ENCODE results near the gene SOX8. TPM values are rescaled to one million over a fixed set of nuclear protein-coding genes. Genes with fewer than 3 reads are reported as not detected.

Gene SOX8
- total RNA-seq, 1 donor from 2014 or later: 0.15 TPM

GRCh38 chr16:1018447-1019198 lies 37.1 kb downstream of the SOX8 start:
- Mint-ChIP-seq H3K27ac (ENCODE audit: unreplicated experiment) (no peak overlapping the region), H3K4me3 (ENCODE audit: unreplicated experiment) (no peak overlapping the region), H3K27me3 (ENCODE audit: low read depth) (peaks cover 15% of the 10 kb centered on the region), H3K9me3 (ENCODE audit: low read depth) (no peaks in the 10 kb centered on the region), H3K4me1 (ENCODE audit: low read depth) (no peaks in the 10 kb centered on the region), H3K36me3 (ENCODE audit: low read depth) (no peaks in the 10 kb centered on the region)
- TF ChIP-seq, protein P1, sequence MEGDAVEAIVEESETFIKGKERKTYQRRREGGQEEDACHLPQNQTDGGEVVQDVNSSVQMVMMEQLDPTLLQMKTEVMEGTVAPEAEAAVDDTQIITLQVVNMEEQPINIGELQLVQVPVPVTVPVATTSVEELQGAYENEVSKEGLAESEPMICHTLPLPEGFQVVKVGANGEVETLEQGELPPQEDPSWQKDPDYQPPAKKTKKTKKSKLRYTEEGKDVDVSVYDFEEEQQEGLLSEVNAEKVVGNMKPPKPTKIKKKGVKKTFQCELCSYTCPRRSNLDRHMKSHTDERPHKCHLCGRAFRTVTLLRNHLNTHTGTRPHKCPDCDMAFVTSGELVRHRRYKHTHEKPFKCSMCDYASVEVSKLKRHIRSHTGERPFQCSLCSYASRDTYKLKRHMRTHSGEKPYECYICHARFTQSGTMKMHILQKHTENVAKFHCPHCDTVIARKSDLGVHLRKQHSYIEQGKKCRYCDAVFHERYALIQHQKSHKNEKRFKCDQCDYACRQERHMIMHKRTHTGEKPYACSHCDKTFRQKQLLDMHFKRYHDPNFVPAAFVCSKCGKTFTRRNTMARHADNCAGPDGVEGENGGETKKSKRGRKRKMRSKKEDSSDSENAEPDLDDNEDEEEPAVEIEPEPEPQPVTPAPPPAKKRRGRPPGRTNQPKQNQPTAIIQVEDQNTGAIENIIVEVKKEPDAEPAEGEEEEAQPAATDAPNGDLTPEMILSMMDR (IDR thresholded peaks at IDR 0.05): no peak
- DNase-seq (ENCODE audit: low spot score): no peak

DNA sequence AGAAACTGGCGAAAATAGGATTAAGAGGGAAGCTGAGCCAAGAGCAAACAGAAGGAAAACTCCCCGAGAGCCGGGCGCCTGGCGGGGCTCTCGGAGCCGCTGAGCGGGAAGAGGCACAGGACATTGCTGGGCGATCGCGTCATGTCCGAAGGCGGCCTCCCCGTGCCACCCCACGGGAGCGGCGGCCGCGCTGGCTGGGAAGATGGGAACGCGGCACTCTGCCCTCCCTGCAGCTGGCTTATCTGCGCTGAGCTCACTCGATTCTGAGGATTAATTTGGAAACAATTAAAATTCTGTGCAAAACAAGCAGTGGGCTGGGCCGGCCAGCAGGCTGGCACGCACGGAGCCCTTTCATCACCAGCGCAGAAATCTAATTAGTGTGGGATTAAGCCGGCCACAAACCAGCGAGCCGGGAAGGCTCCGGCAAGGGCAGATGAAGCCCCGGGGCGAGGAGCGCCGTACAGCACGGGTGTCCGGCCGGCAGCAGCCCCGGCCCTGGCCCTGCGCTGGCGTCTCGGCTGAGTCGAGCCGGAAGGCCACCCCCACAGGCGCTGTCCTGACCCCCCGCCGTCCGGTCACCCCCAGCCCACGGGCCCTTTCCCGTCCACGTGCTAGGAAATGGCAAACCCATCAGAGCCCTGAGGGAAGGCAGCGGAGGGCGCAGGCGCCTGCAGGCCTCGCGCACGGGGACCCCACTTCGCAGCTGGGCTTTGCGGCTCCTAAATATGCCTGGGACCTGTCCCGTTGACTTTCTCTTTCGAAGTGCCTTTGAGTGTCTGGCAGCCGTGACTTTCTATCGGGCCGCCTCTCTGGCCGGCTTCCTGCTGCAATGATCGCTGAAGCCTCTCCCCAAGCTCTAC lies 37.9 kb downstream of the SOX8 start:
- no peaks in the 10 kb centered on the region for H3K36me3 Mint-ChIP-seq (ENCODE audit: low read depth)
- H3K27me3 Mint-ChIP-seq (ENCODE audit: low read depth): peaks cover 15% of the 10 kb centered on the region
- no peaks in the 10 kb centered on the region for H3K9me3 Mint-ChIP-seq (ENCODE audit: low read depth)
- no peak for DNase-seq (ENCODE audit: low spot score)
- no peak overlapping the region for H3K27ac Mint-ChIP-seq (ENCODE audit: unreplicated experiment)
- no peaks in the 10 kb centered on the region for H3K4me1 Mint-ChIP-seq (ENCODE audit: low read depth)
- TF ChIP-seq, protein P1 (IDR thresholded peaks at IDR 0.05): no peak
- no peak overlapping the region for H3K4me3 Mint-ChIP-seq (ENCODE audit: unreplicated experiment)

DNA sequence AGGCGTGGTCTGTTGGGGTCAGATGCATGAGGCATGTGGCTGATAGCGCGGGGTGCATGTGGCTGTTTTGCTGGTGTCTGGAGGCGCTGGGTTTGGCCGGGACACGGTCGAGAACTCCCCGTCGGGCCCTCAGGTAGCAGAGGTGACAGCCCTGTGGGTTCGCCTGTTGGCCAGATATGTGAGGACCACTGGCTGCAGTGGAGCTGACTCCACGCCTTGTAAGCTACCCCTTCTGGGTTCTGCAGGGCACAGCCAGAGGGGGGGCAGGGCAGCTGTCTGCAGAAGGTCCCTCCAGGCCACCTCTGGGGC lies 38.5 kb downstream of the SOX8 start:
- Mint-ChIP-seq H3K4me3 (ENCODE audit: unreplicated experiment) (no peak overlapping the region), H3K9me3 (ENCODE audit: low read depth) (no peaks in the 10 kb centered on the region), H3K27me3 (ENCODE audit: low read depth) (peaks cover 18% of the 10 kb centered on the region), H3K36me3 (ENCODE audit: low read depth) (no peaks in the 10 kb centered on the region), H3K27ac (ENCODE audit: unreplicated experiment) (no peak overlapping the region), H3K4me1 (ENCODE audit: low read depth) (no peaks in the 10 kb centered on the region)
- TF ChIP-seq, protein P1 (IDR thresholded peaks at IDR 0.05): no peak
- no peak for DNase-seq (ENCODE audit: low spot score)

DNA sequence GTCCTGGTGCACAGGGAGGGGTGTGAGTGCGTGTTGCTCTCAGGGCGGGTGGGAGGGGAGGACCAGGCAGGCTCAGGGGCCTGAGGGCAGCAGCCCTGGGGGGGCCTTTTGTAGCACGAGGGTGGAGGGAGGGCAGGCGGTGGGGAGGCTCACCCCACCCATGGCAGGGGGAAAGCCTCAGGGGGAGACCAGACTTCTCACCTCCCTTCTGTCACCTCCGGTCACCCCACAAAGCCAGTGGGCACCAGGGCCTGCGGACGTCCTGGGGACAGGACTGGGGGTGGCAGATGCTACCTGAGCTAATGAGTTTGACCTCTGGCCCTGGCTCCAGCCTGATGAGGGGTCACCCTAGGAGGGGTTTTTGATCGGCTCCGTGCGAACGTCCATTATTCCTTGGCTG lies 39.0 kb downstream of the SOX8 start:
- peaks cover 18% of the 10 kb centered on the region for H3K27me3 Mint-ChIP-seq (ENCODE audit: low read depth)
- no peak overlapping the region for H3K4me3 Mint-ChIP-seq (ENCODE audit: unreplicated experiment)
- H3K36me3 Mint-ChIP-seq (ENCODE audit: low read depth): no peaks in the 10 kb centered on the region
- no peak overlapping the region for H3K27ac Mint-ChIP-seq (ENCODE audit: unreplicated experiment)
- H3K4me1 Mint-ChIP-seq (ENCODE audit: low read depth): no peaks in the 10 kb centered on the region
- no peak for DNase-seq (ENCODE audit: low spot score)
- TF ChIP-seq, protein P1 (IDR thresholded peaks at IDR 0.05): no peak
- no peaks in the 10 kb centered on the region for H3K9me3 Mint-ChIP-seq (ENCODE audit: low read depth)

GRCh38 chr16:1021553-1022160 lies 40.1 kb downstream of the SOX8 start:
- no peak for DNase-seq (ENCODE audit: low spot score)
- Mint-ChIP-seq H3K4me1 (ENCODE audit: low read depth) (no peaks in the 10 kb centered on the region), H3K9me3 (ENCODE audit: low read depth) (no peaks in the 10 kb centered on the region), H3K4me3 (ENCODE audit: unreplicated experiment) (no peak overlapping the region), H3K36me3 (ENCODE audit: low read depth) (no peaks in the 10 kb centered on the region), H3K27me3 (ENCODE audit: low read depth) (peaks cover 21% of the 10 kb centered on the region), H3K27ac (ENCODE audit: unreplicated experiment) (no peak overlapping the region)
- TF ChIP-seq, protein P1 (IDR thresholded peaks at IDR 0.05): no peak

Data from chondrocyte (in vitro differentiated cells).